D721Med (cell line): ENCODE data around the gene SLC16A8.

Experiments used
- DNase-seq: peaks from one replicate; pipeline ENCODE4 v3.0.0; 2011; ENCODE audit warnings: low spot score; ENCODE audit not compliant: insufficient read length
- FAIRE-seq: peaks from 2 replicates; lab custom pipeline; 2011; peaks lifted over from hg19 to GRCh38; lab: Jason Lieb, UNC
- TF ChIP-seq, protein P1 (sequence below): IDR thresholded peaks from 2 replicates; pipeline ENCODE4 v1.5.1; 2012; ENCODE audit warnings: mild to moderate bottlenecking, control low read depth; ENCODE audit not compliant: insufficient read depth; ENCODE audit errors: missing control alignments

Gene SLC16A8

DNA sequence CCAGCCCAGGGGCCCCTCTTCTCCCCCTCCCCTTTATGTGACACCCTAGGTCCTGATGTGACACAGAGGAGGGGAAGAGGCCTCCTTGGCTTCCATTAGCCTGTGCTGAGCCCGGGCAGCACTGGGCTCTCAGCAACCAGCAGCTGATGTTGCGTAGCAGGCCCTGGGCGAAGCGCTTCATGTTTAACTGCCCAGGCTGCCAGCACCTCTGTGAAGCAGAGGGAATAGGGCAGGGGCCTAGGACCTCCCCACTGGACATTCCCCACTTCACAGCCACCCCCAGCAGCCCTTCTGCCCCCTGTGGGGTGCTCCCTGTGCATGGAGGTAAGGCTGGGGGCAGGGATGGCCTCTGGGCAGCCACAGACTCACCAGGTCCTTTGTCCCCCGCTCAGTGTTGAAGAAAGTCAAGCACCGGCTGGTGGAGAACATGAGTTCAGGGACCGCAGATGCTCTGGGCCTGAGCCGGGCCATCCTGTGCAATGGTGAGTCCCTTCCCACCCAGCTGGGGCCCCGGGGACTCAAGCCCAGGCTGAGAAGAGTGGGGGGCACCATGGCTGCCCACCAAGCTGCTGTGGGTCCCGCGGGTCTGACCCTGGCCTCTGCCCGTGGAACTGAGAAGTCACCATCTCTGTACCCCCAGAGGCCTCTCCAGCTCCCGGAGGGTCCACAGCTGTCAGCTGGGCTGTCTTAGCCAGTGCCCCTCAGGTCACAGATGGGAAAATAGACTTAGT, 15.2 kb downstream of the SLC16A8 start:
- TF ChIP-seq, protein P1, sequence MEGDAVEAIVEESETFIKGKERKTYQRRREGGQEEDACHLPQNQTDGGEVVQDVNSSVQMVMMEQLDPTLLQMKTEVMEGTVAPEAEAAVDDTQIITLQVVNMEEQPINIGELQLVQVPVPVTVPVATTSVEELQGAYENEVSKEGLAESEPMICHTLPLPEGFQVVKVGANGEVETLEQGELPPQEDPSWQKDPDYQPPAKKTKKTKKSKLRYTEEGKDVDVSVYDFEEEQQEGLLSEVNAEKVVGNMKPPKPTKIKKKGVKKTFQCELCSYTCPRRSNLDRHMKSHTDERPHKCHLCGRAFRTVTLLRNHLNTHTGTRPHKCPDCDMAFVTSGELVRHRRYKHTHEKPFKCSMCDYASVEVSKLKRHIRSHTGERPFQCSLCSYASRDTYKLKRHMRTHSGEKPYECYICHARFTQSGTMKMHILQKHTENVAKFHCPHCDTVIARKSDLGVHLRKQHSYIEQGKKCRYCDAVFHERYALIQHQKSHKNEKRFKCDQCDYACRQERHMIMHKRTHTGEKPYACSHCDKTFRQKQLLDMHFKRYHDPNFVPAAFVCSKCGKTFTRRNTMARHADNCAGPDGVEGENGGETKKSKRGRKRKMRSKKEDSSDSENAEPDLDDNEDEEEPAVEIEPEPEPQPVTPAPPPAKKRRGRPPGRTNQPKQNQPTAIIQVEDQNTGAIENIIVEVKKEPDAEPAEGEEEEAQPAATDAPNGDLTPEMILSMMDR: no peak
- no peak for DNase-seq
- FAIRE-seq: no peak

DNA sequence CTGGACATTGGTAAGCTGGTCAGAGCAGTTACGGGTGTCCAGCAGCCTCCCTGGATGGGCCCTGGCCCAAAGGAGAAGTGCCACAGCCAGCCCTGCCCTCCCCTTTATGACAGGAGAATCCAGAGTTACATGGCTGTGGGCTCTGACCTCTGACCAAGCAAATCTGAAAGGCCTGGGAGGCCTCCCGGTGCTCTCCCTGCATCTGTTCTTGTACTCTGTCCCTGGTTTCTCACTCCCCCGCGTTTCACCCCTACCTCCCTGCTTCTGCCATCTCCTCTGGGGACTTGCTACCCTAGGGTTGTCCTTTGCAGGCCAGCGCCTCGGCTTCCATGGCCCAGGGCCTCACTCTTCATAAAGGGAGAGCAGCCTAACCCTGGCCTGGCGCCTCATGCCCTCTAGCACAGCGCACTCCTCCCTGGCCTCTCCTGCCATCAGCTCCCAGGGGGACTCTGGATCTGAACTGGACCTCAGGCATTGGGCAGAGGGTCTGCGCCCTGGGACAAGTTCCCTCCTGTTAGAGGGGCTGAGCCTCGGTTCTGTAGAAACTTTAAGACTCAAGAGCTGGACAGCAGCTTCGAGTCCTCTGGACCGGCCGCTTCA, 16.1 kb downstream of the SLC16A8 start:
- no peak for FAIRE-seq
- TF ChIP-seq, protein P1: no peak
- DNase-seq: no peak

DNA sequence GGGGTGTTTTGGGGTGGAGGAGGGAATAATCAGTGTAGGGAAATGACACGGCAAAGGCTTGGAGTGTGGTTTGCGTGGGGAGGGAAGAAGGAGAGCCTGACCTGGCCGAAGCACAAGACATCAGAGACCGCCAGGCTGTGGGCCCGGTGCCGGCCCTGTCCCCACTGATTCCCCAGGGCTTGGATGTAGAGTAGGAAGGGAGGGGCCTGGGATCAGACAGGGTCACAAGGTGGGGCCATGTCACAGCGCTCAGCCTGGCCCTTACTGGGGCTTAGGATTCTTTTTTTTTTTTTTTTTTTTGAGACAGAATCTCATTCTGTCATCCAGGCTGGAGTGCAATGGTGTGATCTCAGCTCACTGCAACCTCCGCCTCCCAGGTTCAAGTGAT, 17.0 kb downstream of the SLC16A8 start:
- FAIRE-seq (no peak), DNase-seq (no peak)
- TF ChIP-seq, protein P1: no peak

DNA sequence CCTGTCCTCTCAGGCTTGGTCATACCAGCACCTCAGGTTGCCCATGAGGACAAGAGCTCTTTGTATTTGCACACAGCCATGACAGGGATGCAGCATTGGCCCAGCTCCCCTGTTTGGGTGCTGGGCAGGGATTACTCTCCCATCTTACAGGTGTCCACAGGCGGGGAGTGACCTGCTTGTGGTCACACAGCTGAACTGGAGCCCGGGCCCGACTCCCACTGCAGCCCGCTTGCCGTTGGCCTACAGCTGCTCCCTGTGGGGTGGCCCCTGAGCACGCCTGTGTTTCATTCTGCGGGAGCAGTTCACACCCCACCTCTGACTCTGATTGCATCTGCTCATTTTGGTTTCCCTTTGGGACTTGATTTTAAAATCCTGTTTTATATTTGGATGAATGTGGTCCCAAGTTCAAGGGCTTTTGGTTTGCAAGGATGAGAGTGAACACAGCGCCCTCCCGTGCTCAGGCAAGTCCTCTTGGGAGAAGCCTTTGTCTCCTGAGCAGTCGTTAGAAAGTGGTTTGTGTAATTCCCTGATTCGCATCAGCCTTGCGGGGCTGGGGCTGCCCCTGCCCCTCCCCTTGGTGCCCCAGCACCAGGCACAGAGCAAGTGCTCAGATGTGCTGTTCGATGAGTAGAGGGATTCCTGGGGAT, 17.5 kb downstream of the SLC16A8 start:
- FAIRE-seq (no peak), DNase-seq (no peak)
- TF ChIP-seq, protein P1: no peak

DNA sequence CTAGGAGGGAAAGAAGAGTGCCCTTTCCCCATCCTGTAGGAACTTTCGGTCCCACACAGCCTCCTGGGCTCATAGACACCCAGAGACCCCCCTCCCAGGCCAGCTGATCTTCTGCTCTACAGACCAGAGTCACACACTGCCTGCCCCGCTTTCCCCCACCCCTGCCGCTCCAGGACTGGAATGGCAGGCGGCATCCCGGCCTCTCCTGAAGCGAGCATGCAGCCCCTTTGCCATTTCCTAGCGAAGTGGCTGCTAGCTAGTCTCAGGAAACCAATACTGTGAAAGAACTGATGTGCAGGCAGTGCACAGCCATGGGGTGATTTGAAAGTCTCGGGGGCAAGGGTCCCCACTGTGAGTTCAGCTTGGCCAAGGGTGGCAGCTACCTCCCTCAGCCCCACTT, 18.4 kb downstream of the SLC16A8 start:
- no peak for FAIRE-seq
- no peak for DNase-seq
- TF ChIP-seq, protein P1: no peak

DNA sequence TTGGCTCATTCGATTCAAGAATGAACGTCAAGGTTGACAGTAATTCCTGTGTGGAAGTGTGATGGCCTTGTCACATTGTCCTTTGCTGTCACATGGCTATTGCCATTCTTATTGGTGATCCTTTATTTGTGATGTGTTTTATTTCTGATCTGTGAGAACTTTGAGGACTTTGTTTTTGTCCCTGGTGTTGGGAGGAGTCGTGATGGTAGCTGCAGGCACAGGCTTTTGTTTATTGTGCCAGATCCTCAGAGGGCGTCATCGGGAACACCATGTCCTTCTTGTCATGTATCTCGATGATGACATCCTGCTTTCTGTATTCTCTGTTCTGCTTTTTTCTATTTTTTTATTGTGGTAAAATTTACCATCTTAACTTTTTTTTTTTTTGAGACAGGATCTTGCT, 21.2 kb downstream of the SLC16A8 start:
- DNase-seq (no peak), FAIRE-seq (no peak)

More for the DNA sequence above, 21.2 kb downstream of the SLC16A8 start:
- TF ChIP-seq, protein P1: no peak
